ENCODE results near the gene SNX11.
A peak's percentile ranks its signal among the peaks of the same experiment; 100 is the strongest.

SNX11 gene

DNA sequence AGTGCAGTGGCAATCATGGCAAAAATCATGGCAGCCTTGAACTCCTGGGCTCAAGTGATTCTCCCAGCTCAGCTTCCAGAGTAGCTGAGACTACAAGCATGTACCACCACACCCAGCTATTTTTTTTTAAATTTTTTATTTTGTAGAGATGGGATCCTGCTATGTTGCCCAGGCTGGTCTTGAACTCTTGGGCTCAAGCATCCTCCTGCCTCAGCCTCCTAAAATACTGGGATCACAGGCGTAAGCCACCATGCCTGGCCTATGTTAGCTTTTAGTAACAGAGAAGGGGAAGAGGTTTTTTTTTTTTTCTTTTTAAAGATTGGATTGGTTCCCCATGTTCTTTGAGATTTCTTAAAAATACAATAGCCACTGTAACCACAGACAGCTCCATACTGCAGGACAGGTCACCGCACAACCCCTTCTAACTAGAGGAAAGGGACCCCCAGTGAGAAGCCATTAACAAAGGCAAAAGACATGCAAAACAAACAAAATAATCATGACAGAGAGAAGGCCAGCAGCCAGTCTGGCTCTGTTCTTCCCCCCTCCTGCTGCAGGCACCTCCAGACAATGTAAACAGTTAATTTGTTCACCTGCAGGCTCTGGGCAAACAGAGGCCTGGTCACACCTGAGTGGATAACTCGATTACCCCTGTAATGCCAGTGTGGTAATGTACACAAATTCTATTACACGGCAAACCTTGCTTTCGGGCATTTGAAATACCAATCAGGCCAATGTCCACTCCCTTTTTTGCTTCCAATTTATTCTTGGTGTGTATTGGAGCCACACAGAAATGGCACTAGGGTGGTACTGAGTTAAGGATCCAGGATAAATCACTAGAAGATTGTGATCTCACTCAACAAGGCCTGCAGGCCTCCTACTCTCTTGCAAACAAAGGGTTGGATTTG, 52.9 kb downstream of the SNX11 start:
- DNase-seq (ENCODE audit: low spot score), result no peak
- no peak for FAIRE-seq

DNA sequence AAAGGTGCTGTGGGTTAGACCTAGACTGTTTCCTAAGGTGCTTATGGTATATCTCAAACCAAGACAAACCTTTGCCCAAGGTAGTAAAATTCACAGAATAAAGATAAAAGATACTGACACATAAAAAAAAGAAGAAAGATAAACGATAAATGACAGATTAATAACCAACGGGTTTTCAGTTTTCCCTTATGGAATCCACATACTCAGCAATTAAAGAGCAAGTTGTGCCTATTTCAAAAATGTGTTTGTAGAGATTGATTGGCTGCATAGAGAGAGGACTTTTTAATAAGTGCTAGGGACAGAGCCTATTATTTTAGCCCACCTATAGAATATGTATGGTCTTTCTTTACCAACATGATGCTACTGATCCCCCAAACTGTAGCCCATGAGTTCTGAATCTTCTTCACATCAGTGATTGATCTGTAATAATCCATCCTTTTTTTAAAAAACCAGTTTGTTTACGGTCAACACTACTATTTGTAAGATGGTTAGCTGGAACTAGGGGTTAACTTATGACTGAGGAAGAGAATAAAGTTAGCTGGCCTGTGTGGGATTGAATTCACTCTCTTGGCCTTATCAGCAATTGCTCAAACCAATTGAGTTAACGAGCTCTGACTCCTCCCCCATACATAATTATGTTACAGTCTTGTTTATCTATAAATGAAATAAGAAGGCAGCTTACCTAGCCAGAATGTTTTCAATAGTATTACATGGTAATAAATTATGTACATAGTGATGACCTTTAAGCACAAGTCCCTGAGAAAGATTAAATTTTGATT, 53.8 kb downstream of the SNX11 start:
- no peak for FAIRE-seq
- DNase-seq (ENCODE audit: low spot score), result no peak

DNA sequence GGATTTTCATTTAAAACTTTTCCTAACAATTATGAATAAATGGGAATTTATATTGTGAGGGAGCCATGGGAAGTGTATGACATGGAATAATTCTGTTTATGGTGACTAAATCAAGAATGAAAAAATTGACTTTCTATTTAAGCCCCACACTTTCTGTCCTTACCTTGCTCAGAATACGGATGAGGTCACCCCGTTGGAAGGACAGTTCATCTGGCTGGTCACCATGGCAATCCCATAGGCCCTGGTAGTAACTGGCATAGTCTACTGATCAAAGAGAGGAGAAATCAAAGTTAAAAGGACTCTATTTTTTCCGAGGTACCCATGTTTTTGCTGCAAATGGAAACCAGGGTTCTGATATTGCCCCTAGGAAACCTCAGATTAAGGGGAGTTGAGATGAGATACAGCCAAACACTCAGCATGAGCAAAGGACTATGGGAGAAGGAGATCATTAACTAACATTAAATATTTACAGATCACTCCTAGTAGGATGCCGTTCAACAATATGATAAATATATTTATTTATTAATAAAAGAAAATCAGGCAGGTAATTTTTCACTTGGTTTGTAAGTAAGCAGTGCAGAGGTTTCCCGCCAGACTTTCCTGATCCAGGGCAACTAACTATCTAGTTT, 54.9 kb downstream of the SNX11 start:
- DNase-seq (ENCODE audit: low spot score) (no peak), FAIRE-seq (no peak)

DNA sequence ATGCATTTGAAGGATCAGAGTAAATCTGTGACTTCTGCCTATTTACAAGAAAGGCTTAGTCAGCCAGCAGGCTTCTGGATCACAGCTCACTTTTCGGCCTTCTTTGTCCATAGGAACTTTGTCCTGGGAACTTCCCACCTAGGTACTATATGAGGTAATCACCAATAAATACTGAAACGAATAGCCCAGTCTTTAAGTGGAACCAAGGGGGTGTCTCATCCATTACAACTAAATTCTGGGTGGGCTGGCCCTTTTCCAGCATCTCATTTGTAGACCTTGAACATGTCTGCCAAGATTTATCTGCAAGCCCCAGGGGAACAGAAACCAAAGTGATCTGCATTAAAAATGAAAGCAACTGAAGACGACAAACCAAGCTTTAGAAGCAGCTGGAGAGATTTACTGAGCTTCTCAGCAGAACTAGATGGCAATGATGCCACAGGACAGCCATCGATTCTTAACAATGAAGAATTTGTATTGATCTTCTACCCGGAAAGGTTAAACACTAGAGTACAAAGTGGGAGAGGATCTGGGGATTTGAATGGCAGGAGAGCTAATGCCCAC, 55.5 kb downstream of the SNX11 start:
- DNase-seq (ENCODE audit: low spot score) (peak; percentile 30), FAIRE-seq (no peak)

DNA sequence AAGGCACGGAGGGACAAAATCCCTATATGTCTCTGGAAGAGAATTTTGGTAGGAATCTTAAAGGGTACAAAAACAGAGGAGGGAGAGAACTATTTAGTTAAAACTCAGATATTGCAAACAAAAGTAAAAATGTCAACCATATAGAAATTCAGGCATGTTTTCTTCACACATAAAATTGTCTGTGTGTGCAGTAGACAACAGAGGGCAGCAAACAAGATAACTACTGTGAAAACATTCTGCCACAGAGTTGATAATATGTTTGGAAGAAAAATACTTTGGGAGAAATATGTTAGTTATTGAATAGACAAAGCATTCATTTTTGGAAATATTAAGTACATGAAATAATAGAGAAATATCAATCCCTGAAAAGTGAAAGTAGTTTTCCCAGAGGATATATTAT, 56.2 kb downstream of the SNX11 start:
- DNase-seq (ENCODE audit: low spot score) (no peak), FAIRE-seq (no peak)

DNA sequence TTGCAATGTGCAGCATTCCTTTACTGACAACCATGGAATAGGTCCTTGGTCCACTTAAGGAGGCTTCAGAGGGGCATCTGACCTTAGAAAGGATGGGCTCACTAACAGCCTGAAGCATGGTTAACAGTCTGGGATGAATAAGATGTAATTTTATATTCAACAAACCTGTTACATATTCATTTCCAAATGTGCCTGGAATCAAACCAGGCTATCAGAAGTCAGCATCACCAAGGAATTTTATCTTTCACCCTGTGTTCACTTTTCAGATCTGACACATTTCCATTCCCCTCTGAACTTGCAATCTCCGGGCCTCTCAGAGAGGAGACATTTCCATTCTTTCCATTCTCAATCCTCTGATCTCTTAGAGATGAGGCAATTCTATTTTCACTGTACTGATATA, 62.4 kb downstream of the SNX11 start:
- DNase-seq (ENCODE audit: low spot score) (no peak), FAIRE-seq (no peak)
